Stimulated activated memory B cell treated with anti-CD40 and anti-IgM and Interleukin-4, amounts not matched to agents 10 μg/mL and 1 μg/mL and 100 μg/mL, for 72 hours (primary cell): ENCODE measurements around the gene ITM2C.

ENCODE experiments used
- ATAC-seq: fragments of 150-1000 bp; cut with Tn5 transposase; 2 replicates; pipeline ENCODE4 v1.10.0; 2021
- H3K27ac Mint-ChIP-seq: one replicate; pipeline ENCODE4 v1.8.0; 2022; ENCODE audit warnings: mild to moderate bottlenecking, mixed read lengths
- H3K27me3 Mint-ChIP-seq: one replicate; pipeline ENCODE4 v1.8.0; 2022; ENCODE audit warnings: mixed read lengths
- H3K36me3 Mint-ChIP-seq: one replicate; pipeline ENCODE4 v1.8.0; 2022; ENCODE audit warnings: mixed read lengths
- H3K4me1 Mint-ChIP-seq: one replicate; pipeline ENCODE4 v1.8.0; 2022; ENCODE audit warnings: mixed read lengths
- H3K4me3 Mint-ChIP-seq: one replicate; pipeline ENCODE4 v1.8.0; 2022; ENCODE audit warnings: mild to moderate bottlenecking, moderate library complexity, mixed read lengths
- H3K9me3 Mint-ChIP-seq: one replicate; pipeline ENCODE4 v1.8.0; 2022; ENCODE audit warnings: mixed read lengths

ITM2C gene

DNA sequence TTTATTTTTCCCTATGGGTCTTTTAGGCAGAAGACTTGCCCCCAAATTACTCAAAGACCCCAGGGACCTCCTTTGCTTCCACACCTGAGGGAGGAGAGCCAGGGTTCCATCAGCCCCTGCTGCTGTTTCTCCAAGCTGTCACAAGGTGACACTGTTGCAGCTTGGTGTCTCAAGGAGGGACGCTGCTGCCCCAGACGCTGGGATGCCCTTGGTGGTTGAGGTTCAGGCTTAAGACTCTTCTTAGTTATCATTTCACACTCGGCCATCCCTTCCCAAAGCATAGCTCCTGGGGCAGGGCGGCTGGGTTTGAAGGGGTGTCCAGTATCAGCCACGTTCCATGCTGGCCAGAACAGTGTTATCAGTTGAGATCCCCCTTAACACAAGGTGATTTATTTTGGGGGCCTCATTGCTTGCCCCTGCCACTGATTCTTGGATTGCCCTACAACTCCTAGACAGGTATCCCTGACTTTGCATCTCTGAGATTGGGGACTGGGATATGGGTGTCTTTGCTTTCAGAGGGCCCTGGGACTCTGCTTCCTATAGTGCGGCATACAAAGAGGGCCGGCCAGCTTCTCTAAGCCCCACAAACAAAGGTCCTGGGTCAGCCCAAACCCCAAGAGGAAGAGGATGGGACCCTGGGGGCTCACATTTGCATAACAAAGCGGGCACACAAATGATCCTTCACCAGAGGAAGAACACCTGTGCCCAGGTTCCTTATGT is 37.6 kb downstream of the ITM2C start:
- H3K36me3 Mint-ChIP-seq, result peaks cover 6% of the 10 kb centered on the region
- peak; percentile 78 for ATAC-seq
- peak overlapping the region; percentile 36 for H3K27ac Mint-ChIP-seq
- H3K9me3 Mint-ChIP-seq, result no peaks in the 10 kb centered on the region
- peaks cover 48% of the 10 kb centered on the region for H3K4me1 Mint-ChIP-seq
- H3K4me3 Mint-ChIP-seq, result peak overlapping the region; percentile 13
- no peaks in the 10 kb centered on the region for H3K27me3 Mint-ChIP-seq

DNA sequence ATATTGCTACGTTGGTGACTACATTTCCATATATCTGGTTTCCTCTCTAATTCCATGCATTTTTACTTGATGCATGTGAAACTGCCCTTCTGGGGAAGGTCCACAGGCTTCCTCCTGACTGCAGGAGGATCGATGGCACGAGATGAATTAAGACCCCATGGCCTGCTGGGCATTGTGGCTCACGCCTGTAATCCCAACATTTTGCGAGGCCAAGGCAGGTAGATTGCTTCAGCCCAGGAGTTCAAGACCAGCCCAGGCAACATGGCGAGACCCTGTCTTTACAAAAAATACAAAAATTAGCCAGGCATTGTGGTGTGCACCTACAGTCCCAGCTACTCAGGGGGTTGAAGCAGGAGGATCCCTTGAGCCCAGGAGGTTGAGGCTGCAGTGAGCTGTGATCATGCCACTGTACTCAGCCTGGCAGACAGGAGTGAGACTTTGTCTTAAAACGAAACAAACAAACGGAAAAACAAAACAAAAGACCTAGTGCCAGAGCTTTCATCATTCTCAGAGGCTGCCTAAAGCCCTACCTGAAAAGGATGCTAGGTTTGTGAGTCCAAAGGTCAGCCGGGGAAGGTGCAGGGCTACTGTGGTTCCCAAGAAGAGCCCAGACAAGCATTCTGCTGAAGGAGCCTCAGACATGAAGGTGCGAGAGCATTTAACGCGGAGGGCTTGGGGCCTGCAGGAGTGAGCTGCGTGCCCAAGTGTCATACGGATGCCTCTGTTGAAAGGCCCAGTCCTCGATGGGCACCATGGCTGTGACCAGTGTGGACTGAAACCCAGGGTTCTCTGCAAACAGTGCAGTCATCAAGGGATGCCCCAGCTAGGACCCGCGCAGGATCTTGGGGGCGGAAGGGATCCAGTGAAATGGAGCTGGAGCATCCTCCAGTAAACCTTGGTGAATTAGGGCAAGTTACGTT is 38.7 kb downstream of the ITM2C start:
- peaks cover 10% of the 10 kb centered on the region for H3K36me3 Mint-ChIP-seq
- peak overlapping the region; percentile 38 for H3K27ac Mint-ChIP-seq
- peaks cover 53% of the 10 kb centered on the region for H3K4me1 Mint-ChIP-seq
- ATAC-seq, result no peak
- no peaks in the 10 kb centered on the region for H3K27me3 Mint-ChIP-seq
- H3K4me3 Mint-ChIP-seq, result no peak overlapping the region
- no peaks in the 10 kb centered on the region for H3K9me3 Mint-ChIP-seq

DNA sequence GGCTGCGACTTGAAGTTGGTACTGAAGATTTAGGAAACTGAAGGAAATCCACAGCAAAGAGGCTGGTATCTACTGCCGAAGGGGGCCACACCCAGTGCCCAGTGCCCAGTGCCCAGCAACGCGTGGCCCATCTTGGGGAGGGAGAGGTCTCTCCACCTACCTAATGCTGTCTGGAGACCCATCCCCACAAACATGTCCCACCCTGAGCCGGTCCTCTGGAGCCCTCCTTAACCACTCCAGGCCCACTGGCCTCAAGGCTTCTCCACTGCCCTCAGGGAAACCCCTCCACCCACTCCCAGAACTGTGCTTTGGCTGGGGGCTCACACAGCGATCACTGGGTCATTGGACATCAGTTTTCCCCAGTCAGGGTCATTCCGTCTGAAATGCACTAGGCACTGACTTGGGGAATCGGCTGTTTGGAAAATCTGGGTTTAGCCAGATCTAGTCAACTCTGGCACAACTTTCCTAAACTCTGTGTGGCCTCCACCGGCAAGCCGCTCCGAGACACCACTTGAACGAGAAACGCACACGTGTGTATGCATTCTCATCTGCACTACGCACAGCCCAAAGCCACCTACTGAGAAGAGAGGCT is 40.2 kb downstream of the ITM2C start:
- H3K27ac Mint-ChIP-seq, result peak overlapping the region; percentile 38
- no peaks in the 10 kb centered on the region for H3K27me3 Mint-ChIP-seq
- no peaks in the 10 kb centered on the region for H3K9me3 Mint-ChIP-seq
- no peak for ATAC-seq
- peaks cover 61% of the 10 kb centered on the region for H3K4me1 Mint-ChIP-seq
- no peak overlapping the region for H3K4me3 Mint-ChIP-seq
- H3K36me3 Mint-ChIP-seq, result peaks cover 25% of the 10 kb centered on the region

DNA sequence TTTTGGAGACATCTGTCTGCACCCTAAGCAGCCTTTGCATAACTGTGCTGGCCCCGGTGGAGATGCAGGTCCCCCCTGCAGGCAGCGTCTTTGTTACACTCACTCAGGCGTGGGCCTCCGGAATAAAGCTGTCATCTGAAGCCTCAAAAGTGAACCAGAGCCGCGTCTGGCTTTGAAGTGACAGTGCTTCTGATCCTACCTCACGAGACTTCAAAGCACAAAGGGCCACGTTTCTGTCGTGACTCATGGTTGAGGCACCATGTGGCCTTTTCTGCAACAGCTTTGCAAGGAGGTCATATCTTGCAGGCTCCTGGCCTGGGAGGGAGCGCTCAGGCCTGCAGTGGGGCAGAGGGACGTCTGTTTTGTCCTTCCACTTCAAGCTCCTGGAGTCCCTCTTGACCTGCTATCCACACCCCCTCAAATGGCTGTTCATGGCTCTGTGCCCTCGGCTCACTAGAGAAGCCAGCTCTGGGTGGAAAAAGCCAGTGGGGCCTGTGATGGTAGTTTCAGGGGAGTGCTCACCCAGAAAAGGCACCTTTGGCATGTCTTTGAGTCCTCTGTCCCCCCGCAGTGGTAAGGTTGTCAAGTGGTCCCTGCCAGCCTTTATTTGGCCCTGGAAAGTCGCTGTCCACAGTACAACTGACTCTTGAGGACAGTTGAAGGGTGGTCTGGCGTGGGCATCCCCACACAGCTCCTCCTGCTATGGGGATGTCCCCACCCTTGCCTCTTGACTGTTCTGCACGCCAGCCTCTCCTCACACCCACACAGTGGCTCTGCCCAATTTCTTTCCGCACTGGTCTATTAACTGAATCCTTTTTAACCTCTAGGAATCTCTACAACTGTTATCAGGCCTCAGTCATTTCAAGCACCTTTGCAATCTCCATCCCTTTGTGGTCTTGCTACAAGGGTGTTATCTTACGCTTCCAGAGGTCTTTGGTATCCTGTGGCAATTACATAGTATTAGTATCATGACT is 41.0 kb downstream of the ITM2C start:
- Mint-ChIP-seq H3K27me3 (no peaks in the 10 kb centered on the region), H3K36me3 (peaks cover 33% of the 10 kb centered on the region), H3K4me1 (peaks cover 68% of the 10 kb centered on the region), H3K9me3 (no peaks in the 10 kb centered on the region), H3K4me3 (no peak overlapping the region), H3K27ac (peak overlapping the region; percentile 38)
- ATAC-seq, result peak; percentile 46

DNA sequence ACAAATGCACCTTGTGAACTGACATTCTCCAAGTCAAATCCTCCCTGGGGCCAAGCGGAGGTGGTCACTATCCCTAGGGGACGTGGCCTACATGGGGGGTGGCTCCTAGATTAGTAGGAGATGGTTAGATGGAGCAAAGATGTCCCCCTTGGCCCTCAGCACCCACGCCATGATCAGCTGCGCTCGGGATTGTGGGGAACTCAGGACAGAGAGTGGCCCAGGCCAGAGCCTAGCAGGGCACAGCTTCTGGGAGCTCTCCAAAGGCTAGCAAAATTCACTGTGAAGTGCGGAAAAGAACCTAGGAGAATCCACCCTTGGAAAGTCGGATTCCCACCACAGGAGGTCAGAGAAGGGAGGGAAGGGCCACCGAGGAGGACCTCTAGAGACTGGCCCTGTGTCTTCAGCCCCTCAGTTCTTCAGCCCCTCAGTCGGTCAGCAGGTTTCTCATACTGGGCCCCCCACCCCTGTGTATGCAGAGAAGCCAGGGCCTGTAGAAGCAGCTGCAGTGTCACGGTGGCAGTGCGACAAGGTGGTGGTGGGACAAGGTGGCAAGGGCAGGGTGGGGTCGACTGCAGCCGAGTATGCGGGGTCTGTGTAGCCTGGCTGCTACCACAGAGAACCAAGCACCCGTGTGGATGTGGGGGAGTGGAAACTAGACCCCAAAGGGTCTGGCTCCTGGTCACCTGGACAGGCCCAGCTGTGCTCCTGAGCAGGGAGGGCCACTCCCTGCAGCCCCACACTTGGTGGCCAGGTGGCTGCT is 41.9 kb downstream of the ITM2C start:
- Mint-ChIP-seq H3K4me1 (peaks cover 65% of the 10 kb centered on the region), H3K27ac (peak overlapping the region; percentile 38), H3K9me3 (no peaks in the 10 kb centered on the region), H3K27me3 (no peaks in the 10 kb centered on the region), H3K4me3 (no peak overlapping the region), H3K36me3 (peaks cover 38% of the 10 kb centered on the region)
- no peak for ATAC-seq

DNA sequence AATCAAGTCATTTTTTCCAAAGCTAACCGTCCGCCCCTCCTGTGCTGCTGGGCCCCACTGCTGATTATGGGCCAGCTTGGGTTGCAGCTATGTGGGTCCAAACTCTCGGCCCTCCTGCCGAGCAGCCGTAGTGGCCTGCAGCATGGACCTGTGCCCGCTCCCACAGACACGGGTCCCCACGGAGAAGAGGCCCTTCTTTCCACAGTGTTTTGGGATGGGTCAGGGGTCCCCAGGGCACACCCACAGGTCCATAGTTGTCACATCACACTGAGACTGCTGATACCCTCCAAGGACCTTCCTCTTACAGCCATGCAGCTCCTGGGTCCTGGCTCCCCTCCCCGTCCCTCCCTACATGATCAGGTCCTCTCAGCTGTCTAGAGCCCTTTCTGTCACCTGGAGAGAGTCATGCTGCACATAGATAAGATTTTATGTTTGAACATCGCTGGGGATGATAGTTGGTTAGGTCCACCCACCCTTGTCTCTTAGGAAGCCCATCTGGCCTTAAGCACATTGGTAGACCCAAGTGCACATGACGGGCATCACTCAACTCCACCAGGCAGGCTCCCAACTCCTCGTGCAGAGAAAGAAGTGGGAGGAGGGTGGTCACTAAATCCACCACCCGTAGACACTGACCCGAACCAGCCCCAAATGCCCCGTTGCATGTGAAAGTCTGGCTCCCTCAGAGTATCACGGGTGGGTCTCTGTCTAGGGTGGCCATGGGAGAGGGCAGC is 42.8 kb downstream of the ITM2C start:
- Mint-ChIP-seq H3K27me3 (no peaks in the 10 kb centered on the region), H3K9me3 (no peaks in the 10 kb centered on the region), H3K36me3 (peaks cover 38% of the 10 kb centered on the region), H3K4me1 (peaks cover 59% of the 10 kb centered on the region), H3K27ac (no peak overlapping the region), H3K4me3 (no peak overlapping the region)
- no peak for ATAC-seq

DNA sequence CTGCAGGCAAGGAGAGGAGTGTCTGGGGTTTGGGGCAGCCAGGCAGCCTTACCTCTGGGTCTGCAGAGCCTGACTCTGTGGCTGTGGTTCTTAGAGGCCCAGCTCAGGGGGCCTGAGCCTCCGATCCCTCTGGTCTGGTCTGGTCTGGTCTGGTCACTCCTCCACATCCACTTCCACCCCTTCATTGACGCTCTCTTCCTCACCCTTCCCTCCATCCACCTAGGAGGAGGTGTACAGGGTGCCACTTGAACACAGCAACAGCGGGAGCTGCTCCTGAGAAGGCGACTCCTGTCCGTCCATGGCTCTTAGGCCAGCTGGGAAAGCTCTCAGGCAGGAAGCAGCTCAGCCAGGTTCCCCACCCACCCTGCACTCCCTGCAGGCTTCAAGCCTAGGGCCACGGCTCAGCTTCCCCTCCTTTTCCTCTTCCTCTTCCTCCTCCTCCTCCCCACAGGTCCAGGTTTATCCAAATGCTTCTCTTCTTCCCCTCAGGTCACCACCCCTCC is 43.4 kb downstream of the ITM2C start:
- Mint-ChIP-seq H3K4me1 (peaks cover 53% of the 10 kb centered on the region), H3K27me3 (no peaks in the 10 kb centered on the region), H3K4me3 (peak overlapping the region; percentile 6), H3K27ac (peak overlapping the region; percentile 58), H3K9me3 (no peaks in the 10 kb centered on the region), H3K36me3 (peaks cover 38% of the 10 kb centered on the region)
- ATAC-seq, result no peak

DNA sequence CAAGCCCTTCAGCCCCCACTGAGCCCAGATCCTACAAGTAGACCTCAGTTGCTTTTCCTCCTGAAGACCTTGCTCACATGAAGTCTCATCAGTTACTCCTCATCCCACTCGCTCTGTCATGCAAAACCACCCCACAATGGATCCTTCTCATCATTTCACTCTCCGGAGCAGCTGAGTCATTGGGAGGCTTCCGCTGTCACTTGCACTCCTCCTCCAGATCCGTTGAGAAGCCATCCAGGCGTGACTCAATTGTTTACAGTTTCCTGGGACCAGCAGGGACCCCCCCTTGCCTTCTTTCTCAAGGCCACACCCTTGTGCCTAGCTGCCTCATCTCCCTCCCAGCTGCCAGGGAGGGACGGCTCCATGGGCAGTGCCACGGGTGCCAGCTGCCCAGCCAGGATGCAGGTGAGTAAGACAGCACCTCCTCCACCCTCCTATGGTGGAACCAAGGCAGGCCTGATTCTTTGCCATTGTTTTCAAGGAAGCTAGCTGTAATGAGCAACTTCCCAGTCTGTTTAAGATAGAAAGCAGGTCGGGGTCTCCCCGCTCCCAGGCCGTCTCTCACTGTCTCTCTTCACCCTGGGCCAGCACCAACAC is 44.0 kb downstream of the ITM2C start:
- peak; percentile 9 for ATAC-seq
- Mint-ChIP-seq H3K27ac (peak overlapping the region; percentile 58), H3K4me3 (peak overlapping the region; percentile 6), H3K4me1 (peaks cover 52% of the 10 kb centered on the region), H3K27me3 (no peaks in the 10 kb centered on the region), H3K36me3 (peaks cover 38% of the 10 kb centered on the region), H3K9me3 (no peaks in the 10 kb centered on the region)

DNA sequence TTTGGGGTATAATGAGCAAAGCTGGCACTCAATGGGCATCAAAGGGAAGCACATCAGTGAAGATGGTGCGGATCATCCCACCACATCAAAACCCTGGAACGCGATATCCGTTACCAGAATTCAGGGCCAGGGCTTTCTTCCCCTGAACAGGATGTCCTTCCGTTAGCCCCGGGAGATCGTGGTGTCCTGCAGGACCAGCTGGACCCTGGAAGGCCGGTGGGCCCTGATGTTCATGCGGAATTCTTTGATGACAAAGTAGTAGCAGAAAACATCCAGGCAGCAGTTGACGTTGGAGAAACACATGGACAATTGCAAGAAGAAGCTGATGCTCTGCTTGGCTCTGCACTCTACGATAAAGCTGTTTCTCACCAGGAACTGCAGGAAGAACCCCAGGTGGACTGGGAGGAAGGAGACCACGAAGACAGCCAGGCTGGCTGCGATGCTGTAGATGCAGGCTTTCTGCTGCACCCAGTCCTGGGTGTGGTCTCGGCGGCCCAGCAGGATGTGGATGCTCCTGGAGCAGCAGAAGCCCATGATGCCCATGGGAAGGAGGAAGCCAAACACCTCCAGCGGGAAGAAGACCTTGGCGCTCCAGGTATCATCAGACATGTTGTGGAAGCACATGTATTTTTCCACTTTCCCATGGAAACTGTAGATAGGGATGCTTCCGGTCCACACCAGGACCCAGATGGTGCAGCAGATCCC is 45.3 kb downstream of the ITM2C start:
- Mint-ChIP-seq H3K9me3 (no peaks in the 10 kb centered on the region), H3K4me3 (no peak overlapping the region), H3K36me3 (peaks cover 44% of the 10 kb centered on the region), H3K27ac (peak overlapping the region; percentile 41), H3K4me1 (peaks cover 54% of the 10 kb centered on the region), H3K27me3 (no peaks in the 10 kb centered on the region)
- ATAC-seq, result no peak

DNA sequence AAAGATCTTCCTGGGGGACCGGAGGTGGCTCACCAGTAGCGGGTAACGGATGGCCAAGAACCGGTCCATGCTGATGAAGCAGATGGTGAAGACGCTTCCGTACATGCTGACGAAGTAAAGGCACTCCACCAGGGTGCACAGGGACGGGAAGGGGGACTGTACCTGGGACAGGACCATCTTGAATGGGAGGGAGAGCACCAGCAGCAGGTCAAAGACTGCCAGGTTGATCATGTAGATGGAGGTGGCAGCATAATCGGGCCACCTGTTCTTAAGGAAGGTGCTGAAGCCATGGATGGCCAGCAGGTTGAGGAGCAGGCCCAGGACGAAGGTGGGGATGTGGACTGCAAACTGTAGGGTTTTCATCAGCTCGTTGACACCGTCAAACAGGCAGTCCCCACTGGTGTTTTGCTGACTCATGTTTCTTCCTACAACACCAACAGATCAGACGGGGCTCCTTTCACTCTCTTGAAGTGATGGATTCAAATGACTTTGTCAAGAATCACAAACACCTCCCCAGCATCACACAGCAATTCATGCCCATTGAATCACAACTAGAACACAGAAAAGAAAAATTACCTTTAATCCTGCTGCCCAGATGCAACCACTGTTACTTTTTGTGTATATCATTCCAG is 45.9 kb downstream of the ITM2C start:
- H3K4me1 Mint-ChIP-seq, result peaks cover 54% of the 10 kb centered on the region
- no peaks in the 10 kb centered on the region for H3K9me3 Mint-ChIP-seq
- H3K36me3 Mint-ChIP-seq, result peaks cover 50% of the 10 kb centered on the region
- no peak overlapping the region for H3K4me3 Mint-ChIP-seq
- H3K27me3 Mint-ChIP-seq, result no peaks in the 10 kb centered on the region
- peak overlapping the region; percentile 41 for H3K27ac Mint-ChIP-seq
- no peak for ATAC-seq

DNA sequence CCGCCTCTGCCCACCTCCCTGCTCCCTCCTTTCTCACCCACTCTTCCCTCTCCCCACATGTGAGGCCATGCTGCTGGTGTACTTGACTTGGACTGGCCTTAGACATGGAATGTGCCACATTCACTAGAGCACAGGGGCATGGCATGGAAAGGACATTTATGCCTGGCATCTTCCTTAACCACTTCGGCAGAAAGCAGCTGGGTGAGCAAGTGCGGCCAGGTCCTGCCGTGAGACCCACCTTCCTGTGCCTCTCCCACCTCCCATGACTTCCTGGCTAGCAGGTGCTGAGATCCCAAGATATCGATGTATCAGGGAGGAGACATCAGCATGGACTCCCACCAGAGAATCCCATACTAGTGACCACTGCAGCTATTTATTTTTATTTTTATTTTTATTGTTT is 47.3 kb downstream of the ITM2C start:
- no peak for ATAC-seq
- peaks cover 54% of the 10 kb centered on the region for H3K4me1 Mint-ChIP-seq
- no peak overlapping the region for H3K27ac Mint-ChIP-seq
- no peaks in the 10 kb centered on the region for H3K27me3 Mint-ChIP-seq
- no peak overlapping the region for H3K4me3 Mint-ChIP-seq
- H3K36me3 Mint-ChIP-seq, result peaks cover 45% of the 10 kb centered on the region
- H3K9me3 Mint-ChIP-seq, result no peaks in the 10 kb centered on the region

DNA sequence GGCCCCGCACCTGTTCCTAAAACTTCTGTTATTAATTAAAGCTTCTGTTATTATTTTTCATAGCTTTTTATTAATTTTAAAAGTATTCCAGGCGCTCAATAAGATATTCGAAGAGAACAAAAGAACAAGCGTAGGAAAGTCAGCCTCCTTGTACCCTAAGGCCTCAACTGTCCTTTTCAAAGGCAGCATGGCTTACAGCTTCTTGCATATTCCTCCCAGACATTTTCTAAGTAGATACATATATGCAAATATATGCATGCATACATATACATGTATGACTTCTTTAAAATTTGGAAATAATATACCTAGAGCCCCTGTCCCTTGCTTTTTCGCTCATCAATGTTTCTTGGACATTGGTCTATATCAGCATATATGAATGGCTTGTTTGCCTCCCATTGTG is 48.0 kb downstream of the ITM2C start:
- H3K27me3 Mint-ChIP-seq, result no peaks in the 10 kb centered on the region
- H3K4me3 Mint-ChIP-seq, result no peak overlapping the region
- peaks cover 45% of the 10 kb centered on the region for H3K36me3 Mint-ChIP-seq
- ATAC-seq, result no peak
- no peaks in the 10 kb centered on the region for H3K9me3 Mint-ChIP-seq
- no peak overlapping the region for H3K27ac Mint-ChIP-seq
- peaks cover 54% of the 10 kb centered on the region for H3K4me1 Mint-ChIP-seq
